Measurements from ENCODE around the gene ROBO2. TPM values are rescaled to one million over a fixed set of nuclear protein-coding genes. Genes with fewer than 3 reads are reported as not detected.

Gene ROBO2
- total and polyA plus RNA-seq, 8 donors, result 0.65 to 4.3 (median 1.6) TPM

- no peaks in the 10 kb centered on the region for H3K27me3 ChIP-seq
- no peaks in the 10 kb centered on the region for H3K4me1 ChIP-seq
- intact Hi-C loops (cut with DNase I), result no loop called here
- FAIRE-seq, result no peak
- TF ChIP-seq CTCF (IDR thresholded peaks at IDR 0.05), result no peak
- H3K27ac ChIP-seq, result no peak overlapping the region
- no peak overlapping the region for H3K4me3 ChIP-seq
- no peak for DNase-seq
- no peak for ATAC-seq
- H3K36me3 ChIP-seq, result no peaks in the 10 kb centered on the region
- WGBS, 2 donors, result 48 to 58% methylated on average over 3 of the region's 3 CpGs
- H3K9me3 ChIP-seq, result no peaks in the 10 kb centered on the region
Observed at GRCh38 chr3:77524946-77525682, 485.2 kb downstream of the ROBO2 start.

GRCh38 chr3:77526573-77527113, 486.7 kb downstream of the ROBO2 start:
- no peaks in the 10 kb centered on the region for H3K27me3 ChIP-seq
- ATAC-seq, result peak in 1 of 4 donors; percentile 22
- DNase-seq, result no peak
- no peak overlapping the region for H3K4me3 ChIP-seq
- TF ChIP-seq CTCF (IDR thresholded peaks at IDR 0.05), result no peak
- intact Hi-C loops (cut with DNase I), result no loop called here
- H3K4me1 ChIP-seq, result no peaks in the 10 kb centered on the region
- 36 to 60% methylated on average over 4 of the region's 4 CpGs for WGBS, 2 donors
- no peaks in the 10 kb centered on the region for H3K36me3 ChIP-seq
- no peaks in the 10 kb centered on the region for H3K9me3 ChIP-seq
- FAIRE-seq, result no peak
- H3K27ac ChIP-seq, result no peak overlapping the region

- Histone ChIP-seq H3K4me1 (no peaks in the 10 kb centered on the region), H3K9me3 (no peaks in the 10 kb centered on the region), H3K4me3 (no peak overlapping the region), H3K27me3 (no peaks in the 10 kb centered on the region), H3K36me3 (no peaks in the 10 kb centered on the region), H3K27ac (no peak overlapping the region)
- intact Hi-C loops (cut with DNase I), result no loop called here
- FAIRE-seq (peak; percentile 9), DNase-seq (no peak), ATAC-seq (no peak)
- 32 to 67% methylated on average over 1 of the region's 1 CpG for WGBS, 2 donors
- TF ChIP-seq CTCF (IDR thresholded peaks at IDR 0.05), result no peak
Observed at GRCh38 chr3:77529522-77529921, 489.6 kb downstream of the ROBO2 start.

- FAIRE-seq (no peak), ATAC-seq (no peak), DNase-seq (no peak)
- Histone ChIP-seq H3K9me3 (no peaks in the 10 kb centered on the region), H3K4me1 (no peaks in the 10 kb centered on the region), H3K4me3 (no peak overlapping the region), H3K27ac (no peak overlapping the region), H3K27me3 (no peaks in the 10 kb centered on the region), H3K36me3 (no peaks in the 10 kb centered on the region)
- WGBS, 2 donors, result 71 to 88% methylated on average over 4 of the region's 4 CpGs
- intact Hi-C loops (cut with DNase I), result no loop called here
- no peak for TF ChIP-seq CTCF (IDR thresholded peaks at IDR 0.05)
Observed at GRCh38 chr3:77530870-77531269, 491.0 kb downstream of the ROBO2 start.

GRCh38 chr3:77535116-77535515, 495.2 kb downstream of the ROBO2 start:
- TF ChIP-seq CTCF (IDR thresholded peaks at IDR 0.05), result no peak
- intact Hi-C loops (cut with DNase I), result no loop called here
- H3K9me3 ChIP-seq, result no peaks in the 10 kb centered on the region
- WGBS, 2 donors, result 39 to 60% methylated on average over 2 of the region's 2 CpGs
- H3K27me3 ChIP-seq, result no peaks in the 10 kb centered on the region
- no peak overlapping the region for H3K27ac ChIP-seq
- H3K4me1 ChIP-seq, result no peaks in the 10 kb centered on the region
- FAIRE-seq (no peak), ATAC-seq (no peak), DNase-seq (no peak)
- no peaks in the 10 kb centered on the region for H3K36me3 ChIP-seq
- H3K4me3 ChIP-seq, result no peak overlapping the region

Measured in pancreas (tissue), 10 donors.